Activated naive CD8-positive, alpha-beta T cell treated with anti-CD3 and anti-CD28 coated beads, Interleukin-2, amount 10 ng/mL, durations not matched to agents 7 days and 5 days (primary cell): Measurements from ENCODE around the gene LMOD1. TPM values are rescaled to one million over a fixed set of nuclear protein-coding genes. Genes with fewer than 3 reads are reported as not detected.
A peak's percentile ranks its signal among the peaks of the same experiment; 100 is the strongest.

ENCODE experiments used
- ATAC-seq: fragments of 150-1000 bp; cut with Tn5 transposase; one replicate; pipeline ENCODE4 v1.10.0; 2021; ENCODE audit warnings: low read depth, moderate library complexity
- POLR2A ChIA-PET: fragments of 350-600 bp; sonication (Branson Sonifier 250); formaldehyde crosslinking; loops from one replicate; lab custom pipeline; 2021; ENCODE audit warnings: antibody characterized with exemption; lab: Charles Lee
- DNase-seq: peaks from one replicate; pipeline ENCODE4 v3.0.0; 2021
- H3K27ac Mint-ChIP-seq: one replicate; pipeline ENCODE4 v1.8.0; 2022; ENCODE audit warnings: mild to moderate bottlenecking, mixed read lengths
- H3K27me3 Mint-ChIP-seq: one replicate; pipeline ENCODE4 v1.8.0; 2022; ENCODE audit warnings: mild to moderate bottlenecking, moderate library complexity, mixed read lengths
- H3K36me3 Mint-ChIP-seq: one replicate; pipeline ENCODE4 v1.8.0; 2021; ENCODE audit warnings: mild to moderate bottlenecking, mixed read lengths
- H3K4me1 Mint-ChIP-seq: one replicate; pipeline ENCODE4 v1.8.0; 2021; ENCODE audit warnings: mixed read lengths
- H3K4me3 Mint-ChIP-seq: one replicate; pipeline ENCODE4 v1.8.0; 2022; ENCODE audit warnings: mild to moderate bottlenecking, moderate library complexity, mixed read lengths
- H3K9me3 Mint-ChIP-seq: one replicate; pipeline ENCODE4 v1.8.0; 2021; ENCODE audit warnings: mixed read lengths
- total RNA-seq, 2 experiments: library from RNA; stranded (reverse); gene quantifications; one replicate each; pipeline ENCODE4 v1.2.3, GENCODE V29; 2021

LMOD1 gene
- total RNA-seq, 2 experiments from 2014 or later: not detected

DNA sequence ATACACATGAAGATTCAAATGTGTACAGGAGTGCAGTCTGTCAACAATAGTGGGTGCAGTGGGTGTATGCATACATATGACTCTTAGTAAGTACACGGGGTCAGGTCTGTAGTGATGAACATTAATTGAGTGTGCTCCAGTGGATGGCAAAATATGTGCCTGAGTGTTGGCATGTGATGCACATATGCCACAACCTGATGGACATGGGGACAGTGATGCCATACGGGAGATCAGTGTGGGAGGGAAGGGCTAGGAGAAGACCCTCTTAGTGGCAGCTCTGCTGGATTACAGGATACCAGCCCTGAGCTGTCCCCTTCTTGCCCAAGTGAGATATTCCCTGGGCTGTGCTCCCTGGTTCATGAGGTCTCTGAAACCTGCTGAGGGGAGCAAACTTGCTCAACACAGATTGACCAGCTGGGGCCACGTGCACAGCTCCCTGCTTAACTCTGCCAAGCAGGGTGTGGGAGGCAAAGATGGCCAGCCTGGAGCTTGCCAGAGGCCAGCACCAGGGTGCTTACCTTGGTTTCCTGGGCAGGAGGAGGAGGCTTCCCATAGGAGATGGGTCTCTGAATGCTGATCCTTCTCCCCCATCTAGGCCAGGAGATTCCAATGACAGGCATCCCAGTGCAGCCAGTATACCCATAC, 55.4 kb downstream of the LMOD1 start:
- Mint-ChIP-seq H3K9me3 (no peaks in the 10 kb centered on the region), H3K4me3 (no peak overlapping the region), H3K27ac (no peak overlapping the region), H3K4me1 (peaks cover 3% of the 10 kb centered on the region), H3K36me3 (no peaks in the 10 kb centered on the region), H3K27me3 (peaks cover 47% of the 10 kb centered on the region)
- POLR2A ChIA-PET: no interaction called here
- no peak for DNase-seq
- no peak for ATAC-seq

GRCh38 chr1:201890223-201890622, 56.1 kb downstream of the LMOD1 start:
- Mint-ChIP-seq H3K4me3 (no peak overlapping the region), H3K4me1 (peaks cover 2% of the 10 kb centered on the region), H3K36me3 (no peaks in the 10 kb centered on the region), H3K27me3 (peaks cover 50% of the 10 kb centered on the region), H3K27ac (no peak overlapping the region), H3K9me3 (no peaks in the 10 kb centered on the region)
- POLR2A ChIA-PET: no interaction called here
- no peak for ATAC-seq
- no peak for DNase-seq

DNA sequence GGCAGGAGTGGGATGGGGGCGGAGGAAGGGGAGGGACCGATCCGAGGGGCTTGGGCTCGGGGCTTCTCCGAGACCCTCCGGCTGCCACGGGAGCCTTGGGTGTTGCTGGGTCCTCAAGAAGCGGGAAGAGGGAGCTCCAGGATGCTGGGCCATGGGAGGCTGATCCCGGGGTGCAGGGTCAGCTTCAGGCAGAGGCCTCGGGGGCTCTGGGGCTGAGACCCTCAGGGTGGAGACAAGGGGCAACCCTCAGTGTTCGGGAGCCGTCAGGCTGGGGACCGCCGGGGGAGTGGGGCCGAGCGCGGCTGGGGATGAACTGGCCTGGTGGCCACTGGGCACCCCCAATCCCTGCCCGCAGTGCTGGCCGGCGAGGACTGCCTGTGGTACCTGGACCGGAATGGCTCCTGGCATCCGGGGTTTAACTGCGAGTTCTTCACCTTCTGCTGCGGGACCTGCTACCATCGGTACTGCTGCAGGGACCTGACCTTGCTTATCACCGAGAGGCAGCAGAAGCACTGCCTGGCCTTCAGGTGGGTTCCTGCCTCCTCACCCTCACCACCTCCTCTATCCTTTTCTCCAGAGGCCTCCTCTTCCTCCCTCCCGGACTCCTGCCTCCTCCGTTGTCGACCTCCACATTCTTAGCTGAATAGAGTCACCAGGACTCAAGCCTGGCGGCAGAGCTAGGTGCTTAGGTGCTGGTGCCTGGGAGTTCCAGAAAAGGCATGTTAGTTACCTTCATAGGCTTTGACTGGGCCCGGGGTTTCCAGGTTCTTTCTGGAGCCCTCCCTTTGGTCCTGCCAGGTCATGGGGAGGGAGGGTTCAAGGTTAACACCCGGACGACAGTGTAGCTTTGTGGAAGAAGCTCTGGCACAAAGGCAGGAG, 57.0 kb downstream of the LMOD1 start:
- peak overlapping the region; percentile 41 for H3K4me3 Mint-ChIP-seq
- no peaks in the 10 kb centered on the region for H3K9me3 Mint-ChIP-seq
- POLR2A ChIA-PET: no interaction called here
- DNase-seq (no peak), ATAC-seq (no peak)
- H3K27me3 Mint-ChIP-seq: peaks cover 50% of the 10 kb centered on the region
- no peak overlapping the region for H3K27ac Mint-ChIP-seq
- no peaks in the 10 kb centered on the region for H3K36me3 Mint-ChIP-seq
- H3K4me1 Mint-ChIP-seq: peaks cover 2% of the 10 kb centered on the region

GRCh38 chr1:201888282-201889089, 57.9 kb downstream of the LMOD1 start, which contains the start of gene SHISA4:
SHISA4 (plus strand) TSS chr1:201888898; CDS start chr1:201888995, 97 bp downstream.
- DNase-seq (peak; percentile 57), ATAC-seq (peak; percentile 60)
- Mint-ChIP-seq H3K36me3 (no peaks in the 10 kb centered on the region), H3K4me1 (peaks cover 2% of the 10 kb centered on the region), H3K27ac (no peak within 1 kb of the TSS), H3K4me3 (peak within 1 kb of the TSS; percentile 41), H3K27me3 (peaks cover 44% of the 10 kb centered on the region), H3K9me3 (no peaks in the 10 kb centered on the region)
- POLR2A ChIA-PET: interaction anchor here (1.5 kb wide), 1 partner anchor 14 kb away, joined by 3 read pairs; no protein-coding TSS in a partner anchor

DNA sequence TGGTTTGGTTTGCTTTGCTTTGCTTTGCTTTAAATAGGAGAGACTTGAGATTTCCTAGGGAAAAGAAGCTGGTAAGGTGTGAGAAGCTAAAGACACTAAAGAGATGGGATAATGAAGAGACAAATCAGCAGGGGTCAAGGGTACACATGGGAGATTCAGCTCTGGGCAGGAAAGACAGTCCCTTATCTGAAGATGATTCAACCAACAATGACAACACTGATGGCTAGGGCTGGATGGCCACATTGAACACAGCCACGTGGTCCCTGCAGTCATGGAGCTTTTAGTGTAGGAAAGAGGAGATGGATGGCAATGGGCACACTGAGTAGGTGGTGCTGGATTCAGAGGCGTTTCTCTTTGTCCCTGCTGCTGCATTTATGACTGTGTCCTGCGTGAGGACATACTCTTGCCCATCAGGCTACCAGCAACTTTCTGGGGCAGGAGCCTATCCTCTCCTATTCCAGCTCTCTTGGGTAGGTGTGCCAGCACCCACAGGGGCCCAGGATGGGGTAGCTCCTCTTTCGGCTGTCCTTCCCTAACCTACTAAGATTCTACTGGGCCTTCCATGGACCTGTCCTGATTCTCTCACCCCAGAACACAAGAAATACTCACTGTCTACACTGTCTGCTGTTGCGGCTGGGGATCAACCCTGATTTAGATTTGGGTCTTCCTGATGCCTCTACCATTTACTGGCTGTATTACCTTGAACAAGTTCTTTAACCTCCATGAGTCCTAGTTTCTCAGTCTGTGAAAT, 59.1 kb downstream of the LMOD1 start:
- H3K36me3 Mint-ChIP-seq: no peaks in the 10 kb centered on the region
- peaks cover 2% of the 10 kb centered on the region for H3K4me1 Mint-ChIP-seq
- no peak overlapping the region for H3K4me3 Mint-ChIP-seq
- no peaks in the 10 kb centered on the region for H3K9me3 Mint-ChIP-seq
- peaks cover 41% of the 10 kb centered on the region for H3K27me3 Mint-ChIP-seq
- no peak overlapping the region for H3K27ac Mint-ChIP-seq
- ATAC-seq (no peak), DNase-seq (no peak)
- POLR2A ChIA-PET: interaction anchor here (1.4 to 1.5 kb wide), 2 partner anchors 8 to 15 kb away, joined by 3 to 4 read pairs; no protein-coding TSS in a partner anchor

DNA sequence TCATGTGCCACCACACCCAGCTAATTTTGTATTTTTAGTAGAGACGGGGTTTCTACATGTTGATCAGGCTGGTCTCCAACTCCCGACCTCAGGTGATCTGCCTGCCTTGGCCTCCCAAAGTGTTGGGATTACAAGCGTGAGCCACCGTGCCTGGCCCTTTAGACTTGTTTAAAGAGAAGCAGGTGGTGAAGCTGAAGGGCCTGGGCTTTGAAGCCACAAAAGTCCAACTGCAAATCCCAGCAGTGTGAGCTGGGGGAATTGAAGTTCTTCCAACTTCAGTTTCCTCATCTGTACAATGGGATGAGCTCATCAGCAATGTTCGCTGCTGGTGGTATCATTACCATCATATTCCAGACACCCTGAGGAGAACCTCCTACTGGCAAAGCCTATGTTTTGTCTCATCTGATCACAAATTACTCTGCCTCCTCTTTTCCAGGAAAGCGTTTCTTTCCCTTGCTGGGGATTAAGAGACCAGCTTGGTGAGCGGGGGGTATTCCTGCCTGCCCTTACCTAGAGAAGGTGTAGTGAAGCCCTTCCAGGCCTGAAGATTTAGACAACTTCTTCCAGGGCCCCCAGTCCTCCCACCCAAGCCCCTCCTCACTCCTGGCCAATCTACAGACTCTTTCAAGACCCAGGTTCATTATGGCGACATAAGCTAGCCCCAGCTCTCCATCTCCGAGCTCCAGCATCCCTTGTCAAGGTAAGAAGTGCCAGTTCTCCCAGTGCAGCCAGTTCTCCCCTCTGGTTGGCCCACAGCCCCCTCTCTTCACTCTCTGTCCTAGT, 60.1 kb downstream of the LMOD1 start:
- H3K27ac Mint-ChIP-seq: no peak overlapping the region
- H3K27me3 Mint-ChIP-seq: peaks cover 34% of the 10 kb centered on the region
- H3K36me3 Mint-ChIP-seq: no peaks in the 10 kb centered on the region
- no peaks in the 10 kb centered on the region for H3K9me3 Mint-ChIP-seq
- no peak for ATAC-seq
- no peak overlapping the region for H3K4me3 Mint-ChIP-seq
- H3K4me1 Mint-ChIP-seq: peaks cover 2% of the 10 kb centered on the region
- POLR2A ChIA-PET: interaction anchor here (1.4 kb wide), 1 partner anchor 9 kb away, joined by 4 read pairs; no protein-coding TSS in a partner anchor
- DNase-seq: no peak

DNA sequence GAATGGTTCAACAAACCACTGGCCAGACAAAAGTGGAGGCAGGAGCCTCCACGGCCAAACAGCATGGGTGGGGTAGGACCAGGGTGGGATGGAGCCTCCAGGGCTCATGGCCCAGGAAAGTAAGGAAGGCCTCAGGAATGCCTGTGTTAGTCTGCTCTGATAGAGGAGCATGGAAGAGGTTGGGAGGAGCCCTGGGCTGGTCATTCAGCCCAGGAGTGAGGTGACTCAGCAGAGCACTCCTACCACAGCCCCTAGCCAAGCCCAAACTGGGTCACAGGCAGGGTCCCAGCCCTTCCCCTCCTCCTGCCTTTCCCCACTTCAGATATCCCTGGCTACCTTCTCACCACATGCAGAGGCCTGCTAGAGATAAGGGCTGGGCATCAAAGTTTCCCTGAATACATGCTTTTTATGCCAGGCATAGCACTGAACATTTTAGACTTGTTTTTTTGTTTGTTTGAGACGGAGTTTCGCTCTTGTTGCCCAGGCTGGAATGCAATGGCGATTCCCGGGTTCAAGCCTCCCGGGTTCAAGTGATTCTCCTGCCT, 60.7 kb downstream of the LMOD1 start:
- POLR2A ChIA-PET: no interaction called here
- no peaks in the 10 kb centered on the region for H3K36me3 Mint-ChIP-seq
- peaks cover 31% of the 10 kb centered on the region for H3K27me3 Mint-ChIP-seq
- no peak for ATAC-seq
- H3K4me3 Mint-ChIP-seq: no peak overlapping the region
- H3K27ac Mint-ChIP-seq: no peak overlapping the region
- peaks cover 2% of the 10 kb centered on the region for H3K4me1 Mint-ChIP-seq
- DNase-seq: peak; percentile 5
- no peaks in the 10 kb centered on the region for H3K9me3 Mint-ChIP-seq

- Mint-ChIP-seq H3K4me1 (peaks cover 2% of the 10 kb centered on the region), H3K4me3 (no peak overlapping the region), H3K27me3 (peaks cover 21% of the 10 kb centered on the region), H3K36me3 (no peaks in the 10 kb centered on the region), H3K27ac (no peak overlapping the region), H3K9me3 (no peaks in the 10 kb centered on the region)
- ATAC-seq (no peak), DNase-seq (peak; percentile 22)
- POLR2A ChIA-PET: interaction anchor here (1.3 kb wide), 1 partner anchor 8 kb away, joined by 3 read pairs; no protein-coding TSS in a partner anchor
Observed at GRCh38 chr1:201884425-201884824, 61.9 kb downstream of the LMOD1 start.

GRCh38 chr1:201883786-201884185, 62.6 kb downstream of the LMOD1 start:
- H3K9me3 Mint-ChIP-seq: no peaks in the 10 kb centered on the region
- H3K4me1 Mint-ChIP-seq: peaks cover 2% of the 10 kb centered on the region
- no peaks in the 10 kb centered on the region for H3K36me3 Mint-ChIP-seq
- no peak overlapping the region for H3K4me3 Mint-ChIP-seq
- H3K27ac Mint-ChIP-seq: no peak overlapping the region
- DNase-seq (no peak), ATAC-seq (peak; percentile 17)
- POLR2A ChIA-PET: interaction anchor here (1.3 kb wide), 1 partner anchor 9 kb away, joined by 3 read pairs; no protein-coding TSS in a partner anchor
- peaks cover 20% of the 10 kb centered on the region for H3K27me3 Mint-ChIP-seq

DNA sequence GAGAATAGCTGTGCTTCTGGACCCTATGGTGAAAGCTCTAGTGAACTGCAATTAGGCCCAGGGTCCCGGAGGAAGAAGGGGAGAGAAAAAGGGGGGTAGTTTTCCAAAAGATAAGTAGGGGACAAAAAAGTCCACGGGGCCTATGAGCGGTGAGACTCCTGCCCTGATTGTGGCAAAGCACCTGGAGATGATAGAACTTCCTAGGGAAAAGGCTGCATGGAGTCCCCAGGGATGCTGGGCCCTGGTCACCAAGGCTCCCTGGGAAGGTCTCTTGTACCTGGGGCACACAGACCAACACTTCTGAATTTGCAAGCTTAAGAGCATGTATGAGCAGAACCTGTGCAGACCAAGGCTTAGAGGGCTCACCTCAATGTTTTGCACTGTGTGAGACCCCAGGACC, 63.1 kb downstream of the LMOD1 start:
- Mint-ChIP-seq H3K27me3 (peaks cover 19% of the 10 kb centered on the region), H3K9me3 (no peaks in the 10 kb centered on the region), H3K4me3 (no peak overlapping the region), H3K27ac (no peak overlapping the region), H3K4me1 (peaks cover 2% of the 10 kb centered on the region), H3K36me3 (no peaks in the 10 kb centered on the region)
- ATAC-seq (no peak), DNase-seq (no peak)
- POLR2A ChIA-PET: interaction anchor here (1.0 to 1.3 kb wide), 2 partner anchors 9 to 100 kb away, joined by 3 read pairs; no protein-coding TSS in a partner anchor

GRCh38 chr1:201882665-201883132, 63.6 kb downstream of the LMOD1 start:
- no peak overlapping the region for H3K4me3 Mint-ChIP-seq
- ATAC-seq (no peak), DNase-seq (no peak)
- H3K36me3 Mint-ChIP-seq: no peaks in the 10 kb centered on the region
- POLR2A ChIA-PET: interaction anchor here (0.7 to 1.0 kb wide), 2 partner anchors 101 to 1747 kb away, joined by 3 to 4 read pairs; no protein-coding TSS in a partner anchor
- no peaks in the 10 kb centered on the region for H3K9me3 Mint-ChIP-seq
- H3K27me3 Mint-ChIP-seq: peaks cover 14% of the 10 kb centered on the region
- peaks cover 2% of the 10 kb centered on the region for H3K4me1 Mint-ChIP-seq
- no peak overlapping the region for H3K27ac Mint-ChIP-seq
